DND-41 (cell line): ENCODE results near the gene MEGF11.

Experiments used
- ATAC-seq: fragments of 200-7000 bp; cut with Tn5 transposase; 3 replicates; pipeline ENCODE4 v1.9.1; 2021; ENCODE audit warnings: low read depth; ENCODE audit not compliant: insufficient read depth
- DNase-seq: peaks from one replicate; pipeline ENCODE4 v3.0.0-alpha.2; 2020
- H2AFZ ChIP-seq: 2 replicates; pipeline ENCODE4 v1.6.0; 2012; ENCODE audit warnings: low read depth, low read length
- H3K27ac ChIP-seq: 2 replicates; pipeline ENCODE4 v1.5.1; 2012; ENCODE audit warnings: low read length, inconsistent platforms
- H3K27me3 ChIP-seq: fragments of 200-600 bp; sonication (generic); 2 replicates; pipeline ENCODE4 v1.6.0; 2012; ENCODE audit warnings: low read length, mild to moderate bottlenecking, inconsistent platforms; ENCODE audit not compliant: insufficient read depth, poor library complexity
- H3K36me3 ChIP-seq: 2 replicates; pipeline ENCODE4 v1.5.1; 2012; ENCODE audit warnings: low read length, inconsistent platforms; ENCODE audit not compliant: insufficient read depth
- H3K4me1 ChIP-seq: 2 replicates; pipeline ENCODE4 v1.5.1; 2012; ENCODE audit warnings: mild to moderate bottlenecking, low read length; ENCODE audit not compliant: insufficient read depth
- H3K4me2 ChIP-seq: 2 replicates; pipeline ENCODE4 v1.6.0; 2012; ENCODE audit warnings: mild to moderate bottlenecking, moderate library complexity, low read length, inconsistent platforms; ENCODE audit not compliant: insufficient read depth
- H3K4me3 ChIP-seq, 2 experiments: fragments of 200-600 bp in 1 of 2; shearing (Covaris generic) in 1 of 2; 2 replicates each; pipeline ENCODE4 v1.5.1; 2012 to 2016; ENCODE audit warnings: inconsistent platforms in 2 of 2, low read length in 2 of 2, mild to moderate bottlenecking in 2 of 2, low read depth in 1 of 2, moderate library complexity in 1 of 2
- H3K79me2 ChIP-seq: 2 replicates; pipeline ENCODE4 v1.6.0; 2012; ENCODE audit warnings: low read length, inconsistent platforms; ENCODE audit not compliant: insufficient read depth
- H3K9ac ChIP-seq: 2 replicates; pipeline ENCODE4 v1.6.0; 2012; ENCODE audit warnings: low read depth, mild to moderate bottlenecking, inconsistent platforms, low read length, moderate library complexity
- H3K9me3 ChIP-seq: 2 replicates; pipeline ENCODE4 v1.5.1; 2012; ENCODE audit warnings: low read length, moderate library complexity, mild to moderate bottlenecking, inconsistent platforms; ENCODE audit not compliant: insufficient read depth, severe bottlenecking
- H4K20me1 ChIP-seq: 2 replicates; pipeline ENCODE4 v1.6.0; 2012; ENCODE audit warnings: low read length; ENCODE audit not compliant: insufficient read depth
- CTCF ChIP-seq: IDR thresholded peaks from 2 replicates; pipeline ENCODE4 v1.5.1; 2012; ENCODE audit warnings: borderline replicate concordance, low read length, moderate library complexity, mild to moderate bottlenecking; ENCODE audit not compliant: poor library complexity, severe bottlenecking; ENCODE audit errors: extremely low read depth
- EZH2 ChIP-seq: IDR thresholded peaks from 3 replicates; pipeline ENCODE4 v1.6.1; 2012; ENCODE audit warnings: borderline replicate concordance, low read depth, mild to moderate bottlenecking, moderate library complexity, low read length, inconsistent platforms; ENCODE audit not compliant: severe bottlenecking

MEGF11 gene

GRCh38 chr15:65907661-65908060, 345.9 kb downstream of the MEGF11 start:
- H3K4me2 ChIP-seq = no peak overlapping the region
- H3K9me3 ChIP-seq = no peaks in the 10 kb centered on the region
- ATAC-seq = no peak
- no peaks in the 10 kb centered on the region for H4K20me1 ChIP-seq
- no peaks in the 10 kb centered on the region for H3K79me2 ChIP-seq
- H3K9ac ChIP-seq = no peak overlapping the region
- H3K27ac ChIP-seq = no peak overlapping the region
- DNase-seq = no peak
- H3K27me3 ChIP-seq = no peaks in the 10 kb centered on the region
- H3K36me3 ChIP-seq = peaks cover 25% of the 10 kb centered on the region
- TF ChIP-seq CTCF (no peak), EZH2 (no peak)
- H3K4me1 ChIP-seq = no peaks in the 10 kb centered on the region
- H3K4me3 ChIP-seq = no peak overlapping the region
- no peak overlapping the region for H2AFZ ChIP-seq

GRCh38 chr15:65906396-65906795, 347.2 kb downstream of the MEGF11 start:
- no peak overlapping the region for H3K4me2 ChIP-seq

DNA sequence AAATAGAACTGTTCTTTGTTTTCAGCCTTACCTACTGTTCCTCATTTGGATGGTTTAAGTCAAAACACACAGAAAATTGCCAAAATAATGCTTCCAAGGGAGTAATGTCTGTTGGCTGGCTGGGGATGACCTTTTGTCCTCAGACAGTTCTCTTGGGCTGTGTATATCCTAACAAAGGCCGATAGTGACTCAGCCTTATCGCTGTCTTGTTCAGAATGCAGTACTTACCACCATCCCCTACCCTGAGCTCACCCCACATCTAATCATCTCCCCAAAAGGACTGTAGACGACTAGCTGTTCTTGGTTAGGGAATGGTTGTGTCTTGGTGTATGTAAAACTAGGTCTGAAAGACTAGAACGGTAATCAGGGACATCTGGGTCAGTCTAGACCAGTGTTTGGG, 349.2 kb downstream of the MEGF11 start:
- ATAC-seq (no peak), DNase-seq (no peak)
- Histone ChIP-seq H3K79me2 (no peaks in the 10 kb centered on the region), H3K4me3 (no peak overlapping the region), H3K9me3 (no peaks in the 10 kb centered on the region), H3K9ac (no peak overlapping the region), H3K4me2 (no peak overlapping the region), H3K36me3 (peaks cover 38% of the 10 kb centered on the region), H3K27ac (no peak overlapping the region), H2AFZ (no peak overlapping the region), H4K20me1 (no peaks in the 10 kb centered on the region), H3K27me3 (no peaks in the 10 kb centered on the region), H3K4me1 (no peaks in the 10 kb centered on the region)
- TF ChIP-seq EZH2 (no peak), CTCF (no peak)

More at GRCh38 chr15:65906396-65906795, 347.2 kb downstream of the MEGF11 start:
- no peak overlapping the region for H3K27ac ChIP-seq
- ATAC-seq (no peak), DNase-seq (no peak)
- H3K9me3 ChIP-seq = no peaks in the 10 kb centered on the region
- H3K36me3 ChIP-seq = peaks cover 25% of the 10 kb centered on the region
- H2AFZ ChIP-seq = no peak overlapping the region
- TF ChIP-seq CTCF = no peak
- no peak for TF ChIP-seq EZH2
- no peak overlapping the region for H3K4me3 ChIP-seq
- H3K79me2 ChIP-seq = no peaks in the 10 kb centered on the region
- H3K27me3 ChIP-seq = no peaks in the 10 kb centered on the region
- no peaks in the 10 kb centered on the region for H4K20me1 ChIP-seq
- no peaks in the 10 kb centered on the region for H3K4me1 ChIP-seq
- H3K9ac ChIP-seq = no peak overlapping the region
